ENCODE measurements around the gene TRPV4. TPM values are rescaled to one million over a fixed set of nuclear protein-coding genes. Genes with fewer than 3 reads are reported as not detected.
A peak's percentile ranks its signal among the peaks of the same experiment; 100 is the strongest.

Gene TRPV4
- total RNA-seq, 1 experiment from 2014 or later: 0.44 TPM

GRCh38 chr12:109808876-109809646 is 24.1 kb downstream of the TRPV4 start:
- DNase-seq (ENCODE audit: low read depth): no peak

GRCh38 chr12:109807954-109808643 is 25.1 kb downstream of the TRPV4 start:
- DNase-seq (ENCODE audit: low read depth): no peak

GRCh38 chr12:109804820-109805761 is 28.1 kb downstream of the TRPV4 start:
- DNase-seq (ENCODE audit: low read depth): peak; percentile 31

GRCh38 chr12:109803678-109804077 is 29.5 kb downstream of the TRPV4 start:
- no peak for DNase-seq (ENCODE audit: low read depth)

GRCh38 chr12:109802828-109803227 is 30.4 kb downstream of the TRPV4 start:
- no peak for DNase-seq (ENCODE audit: low read depth)

- no peak for DNase-seq (ENCODE audit: low read depth)
These were observed 32.7 kb downstream of the TRPV4 start for GRCh38 chr12:109800536-109800935.

GRCh38 chr12:109798691-109799090 is 34.5 kb downstream of the TRPV4 start:
- no peak for DNase-seq (ENCODE audit: low read depth)

GRCh38 chr12:109797905-109798669 is 35.1 kb downstream of the TRPV4 start:
- no peak for DNase-seq (ENCODE audit: low read depth)

GRCh38 chr12:109796057-109796456 is 37.1 kb downstream of the TRPV4 start:
- DNase-seq (ENCODE audit: low read depth): no peak

- peak; percentile 36 for DNase-seq (ENCODE audit: low read depth)
These were observed 38.2 kb downstream of the TRPV4 start for GRCh38 chr12:109795023-109795422.

- DNase-seq (ENCODE audit: low read depth): no peak
These were observed 39.2 kb downstream of the TRPV4 start for GRCh38 chr12:109793826-109794501.

GRCh38 chr12:109793411-109793810 is 39.8 kb downstream of the TRPV4 start:
- DNase-seq (ENCODE audit: low read depth): no peak

- no peak for DNase-seq (ENCODE audit: low read depth)
These were observed 40.2 kb downstream of the TRPV4 start for GRCh38 chr12:109792992-109793391.

- DNase-seq (ENCODE audit: low read depth): no peak
These were observed 43.6 kb downstream of the TRPV4 start for GRCh38 chr12:109789526-109790048.

- DNase-seq (ENCODE audit: low read depth): no peak
These were observed 46.4 kb downstream of the TRPV4 start for GRCh38 chr12:109786799-109787198.

GRCh38 chr12:109785854-109786253 is 47.3 kb downstream of the TRPV4 start:
- no peak for DNase-seq (ENCODE audit: low read depth)

GRCh38 chr12:109783965-109784244 is 49.3 kb downstream of the TRPV4 start:
- no peak for DNase-seq (ENCODE audit: low read depth)

- no peak for DNase-seq (ENCODE audit: low read depth)
These were observed 49.8 kb downstream of the TRPV4 start for GRCh38 chr12:109783135-109783964.

GRCh38 chr12:109782326-109782703 is 50.9 kb downstream of the TRPV4 start:
- no peak for DNase-seq (ENCODE audit: low read depth)
